OCI-LY1 (cell line): ENCODE data around the gene NRP1.

Experiments used
- CTCF ChIP-seq: fragments of 200-600 bp; sonication (generic), shearing (Covaris generic); IDR thresholded peaks from 2 replicates; pipeline ENCODE4 v1.5.1; 2017; ENCODE audit warnings: mild to moderate bottlenecking, antibody characterized with exemption, low read length, moderate library complexity, mixed read lengths
- EZH2 ChIP-seq: fragments of 200-600 bp; sonication (generic), shearing (Covaris generic); IDR thresholded peaks from 2 replicates; pipeline ENCODE4 v1.8.0; 2017; ENCODE audit warnings: borderline replicate concordance, mixed run types, mild to moderate bottlenecking, antibody characterized with exemption, low read length, moderate library complexity, mixed read lengths

- no peak for TF ChIP-seq CTCF
- no peak for TF ChIP-seq EZH2
Measured at GRCh38 chr10:33326933-33327332, 7.5 kb downstream of the NRP1 start.
